H1 (cell line): ENCODE data around the gene GNG4.

Experiments used
- ATF2 ChIP-seq: IDR thresholded peaks from 2 replicates; pipeline ENCODE4 v1.6.1; 2012; ENCODE audit warnings: low read length, inconsistent platforms
- CEBPB ChIP-seq: IDR thresholded peaks from 2 replicates; pipeline ENCODE4 v1.6.1; 2012; ENCODE audit warnings: low read depth, low read length
- CTCF ChIP-seq, 3 experiments: IDR thresholded peaks; 1 replicate in 2 of 3; 2 replicates in 1 of 3; pipeline versions ENCODE4 v1.5.1 to v1.6.1; 2011; ENCODE audit warnings: low read length in 3 of 3, mild to moderate bottlenecking in 3 of 3, inconsistent platforms in 2 of 3, low read depth in 1 of 3, moderate library complexity in 1 of 3; ENCODE audit not compliant: insufficient read depth in 1 of 3; ENCODE audit errors: control extremely low read depth in 1 of 3
- EZH2 ChIP-seq: fragments of 200-600 bp; sonication (generic); IDR thresholded peaks from 2 replicates; pipeline ENCODE4 v1.7.1; 2012; ENCODE audit warnings: low read depth, mild to moderate bottlenecking, moderate library complexity, low read length, inconsistent platforms; ENCODE audit not compliant: severe bottlenecking
- FOSL1 ChIP-seq: IDR thresholded peaks from 2 replicates; pipeline ENCODE4 v1.6.1; 2011; ENCODE audit warnings: mild to moderate bottlenecking, low read depth, low read length, moderate library complexity; ENCODE audit not compliant: insufficient read depth
- HDAC2 ChIP-seq, 2 experiments: fragments of 300-600 bp in 1 of 2; sonication (generic) in 1 of 2; IDR thresholded peaks; 2 replicates each; pipeline ENCODE4 v1.6.1; 2011 to 2012; ENCODE audit warnings: low read depth in 2 of 2, low read length in 2 of 2, mild to moderate bottlenecking in 2 of 2, moderate library complexity in 2 of 2, borderline replicate concordance in 1 of 2, inconsistent platforms in 1 of 2
- JUN ChIP-seq: IDR thresholded peaks from 2 replicates; pipeline ENCODE4 v1.6.1; 2011; ENCODE audit warnings: low read depth, mild to moderate bottlenecking, improper control_type of control experiment, low read length
- MAFK ChIP-seq: IDR thresholded peaks from 2 replicates; pipeline ENCODE4 v1.6.1; 2012; ENCODE audit warnings: low read depth, mild to moderate bottlenecking, improper control_type of control experiment, low read length
- POLR2A ChIP-seq, 2 experiments: IDR thresholded peaks; 1 replicate in 1 of 2; 2 replicates in 1 of 2; pipeline ENCODE4 v1.6.1; 2011; ENCODE audit warnings: low read depth in 2 of 2, low read length in 2 of 2, mild to moderate bottlenecking in 2 of 2; ENCODE audit errors: control extremely low read depth in 1 of 2
- POLR2AphosphoS5 ChIP-seq: IDR thresholded peaks from 2 replicates; pipeline ENCODE4 v1.6.1; 2011; ENCODE audit warnings: low read depth, low read length
- RAD21 ChIP-seq, 2 experiments: IDR thresholded peaks in 1 of 2; conservative IDR thresholded peaks in 1 of 2; 2 replicates each; pipeline ENCODE4 v1.6.1; 2011; ENCODE audit warnings: low read depth in 2 of 2, low read length in 2 of 2, improper control_type of control experiment in 1 of 2, inconsistent platforms in 1 of 2, mild to moderate bottlenecking in 1 of 2, moderate library complexity in 1 of 2
- RXRA ChIP-seq: IDR thresholded peaks from 2 replicates; pipeline ENCODE4 v1.6.1; 2011; ENCODE audit warnings: low read depth, mild to moderate bottlenecking, low read length, moderate library complexity; ENCODE audit not compliant: insufficient read depth
- SP2 ChIP-seq: IDR thresholded peaks from 2 replicates; pipeline ENCODE4 v1.6.1; 2012; ENCODE audit warnings: mild to moderate bottlenecking, low read length, inconsistent platforms
- SRF ChIP-seq: IDR thresholded peaks from 2 replicates; pipeline ENCODE4 v1.6.1; 2011; ENCODE audit warnings: mild to moderate bottlenecking, low read depth, low read length, moderate library complexity

GRCh38 chr1:235507623-235508022, 142.0 kb downstream of the GNG4 start:
- TF ChIP-seq RAD21 (IDR thresholded peaks at IDR 0.05 in 1 of 2, conservative IDR thresholded peaks at IDR 0.05 in 1 of 2; ENCODE audit: low read depth in 2 of 2, low read length in 2 of 2) (no peak), CTCF (IDR thresholded peaks at IDR 0.05; ENCODE audit: control extremely low read depth in 1 of 3, insufficient read depth in 1 of 3, low read depth in 1 of 3, low read length in 3 of 3) (no peak), POLR2A (IDR thresholded peaks at IDR 0.05; ENCODE audit: control extremely low read depth in 1 of 2, low read depth in 2 of 2, low read length in 2 of 2) (no peak), POLR2AphosphoS5 (no peak), EZH2 (no peak), CEBPB (no peak), JUN (no peak), MAFK (no peak), FOSL1 (no peak), RXRA (no peak), HDAC2 (IDR thresholded peaks at IDR 0.05; ENCODE audit: borderline replicate concordance in 1 of 2, low read depth in 2 of 2, low read length in 2 of 2) (no peak), ATF2 (no peak), SRF (no peak), SP2 (no peak)
